HepG2 (cell line): ENCODE results near the gene KCNMA1.

Experiments
- HCFC1 ChIP-seq: fragments of 150-350 bp; IDR thresholded peaks from 2 replicates; pipeline ENCODE4 v1.6.1; 2014; ENCODE audit warnings: low read depth, low read length
- HDAC2 ChIP-seq: sonication (generic); formaldehyde crosslinking; IDR thresholded peaks from 2 replicates; pipeline ENCODE4 v1.4.0; 2020; ENCODE audit warnings: missing genetic modification reagents
- HOXD1 ChIP-seq: sonication (generic); formaldehyde crosslinking; IDR thresholded peaks from 2 replicates; pipeline ENCODE4 v1.5.0; 2020; ENCODE audit warnings: missing genetic modification reagents
- NCOA2 ChIP-seq: sonication (generic); formaldehyde crosslinking; IDR thresholded peaks from 2 replicates; pipeline ENCODE4 v1.8.0; 2022; ENCODE audit warnings: inconsistent platforms
- ZKSCAN8 ChIP-seq: IDR thresholded peaks from 2 replicates; pipeline ENCODE4 v1.6.1; 2016; ENCODE audit warnings: borderline replicate concordance, missing genetic modification reagents, missing compliant biosample characterization
- ZNF501 ChIP-seq: sonication (generic); formaldehyde crosslinking; IDR thresholded peaks from 2 replicates; pipeline ENCODE4 v1.5.1; 2020; ENCODE audit warnings: mild to moderate bottlenecking, moderate library complexity, missing genetic modification reagents
- TF ChIP-seq, protein P1 (sequence below), 2 experiments: sonication (generic) in 1 of 2; formaldehyde crosslinking in 1 of 2; IDR thresholded peaks; 2 replicates each; pipeline versions ENCODE4 v1.4.0 to v1.6.1; 2018 to 2020; ENCODE audit warnings: missing genetic modification reagents in 2 of 2, borderline replicate concordance in 1 of 2, low read depth in 1 of 2, mild to moderate bottlenecking in 1 of 2, missing biosample characterization in 1 of 2
- TF ChIP-seq, protein P2 (sequence below): sonication (generic); formaldehyde crosslinking; IDR thresholded peaks from 2 replicates; pipeline ENCODE4 v1.4.0; 2020; ENCODE audit warnings: missing genetic modification reagents

DNA sequence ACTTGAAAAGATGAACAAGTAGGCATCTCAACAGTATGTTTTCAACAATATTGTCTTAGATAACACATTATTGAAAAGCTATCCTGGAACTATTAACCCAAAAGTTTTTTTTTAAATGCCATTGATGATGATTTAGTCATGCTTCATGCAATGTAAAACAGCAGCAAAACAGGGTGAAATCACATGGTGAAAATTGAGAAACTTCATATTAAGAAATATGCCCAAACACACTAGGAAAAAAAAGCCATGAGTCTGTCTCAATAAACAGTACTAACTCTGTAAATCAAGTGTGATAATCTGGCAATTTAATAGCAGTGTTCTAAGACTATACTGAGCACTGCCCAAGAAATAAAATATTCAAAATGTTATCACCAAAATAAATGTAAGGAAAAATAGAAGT is 613.1 kb downstream of the KCNMA1 start:
- TF ChIP-seq HDAC2 (CRISPR knock-in tag) (no peak), ZKSCAN8 (no peak), HOXD1 (no peak), HCFC1 (no peak), NCOA2 (no peak), ZNF501 (CRISPR knock-in tag) (no peak)
- TF ChIP-seq, protein P1, sequence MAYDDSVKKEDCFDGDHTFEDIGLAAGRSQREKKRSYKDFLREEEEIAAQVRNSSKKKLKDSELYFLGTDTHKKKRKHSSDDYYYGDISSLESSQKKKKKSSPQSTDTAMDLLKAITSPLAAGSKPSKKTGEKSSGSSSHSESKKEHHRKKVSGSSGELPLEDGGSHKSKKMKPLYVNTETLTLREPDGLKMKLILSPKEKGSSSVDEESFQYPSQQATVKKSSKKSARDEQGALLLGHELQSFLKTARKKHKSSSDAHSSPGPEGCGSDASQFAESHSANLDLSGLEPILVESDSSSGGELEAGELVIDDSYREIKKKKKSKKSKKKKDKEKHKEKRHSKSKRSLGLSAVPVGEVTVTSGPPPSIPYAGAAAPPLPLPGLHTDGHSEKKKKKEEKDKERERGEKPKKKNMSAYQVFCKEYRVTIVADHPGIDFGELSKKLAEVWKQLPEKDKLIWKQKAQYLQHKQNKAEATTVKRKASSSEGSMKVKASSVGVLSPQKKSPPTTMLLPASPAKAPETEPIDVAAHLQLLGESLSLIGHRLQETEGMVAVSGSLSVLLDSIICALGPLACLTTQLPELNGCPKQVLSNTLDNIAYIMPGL (CRISPR knock-in tag; IDR thresholded peaks at IDR 0.05; ENCODE audit: borderline replicate concordance in 1 of 2, low read depth in 1 of 2) = no peak
- TF ChIP-seq, protein P2, sequence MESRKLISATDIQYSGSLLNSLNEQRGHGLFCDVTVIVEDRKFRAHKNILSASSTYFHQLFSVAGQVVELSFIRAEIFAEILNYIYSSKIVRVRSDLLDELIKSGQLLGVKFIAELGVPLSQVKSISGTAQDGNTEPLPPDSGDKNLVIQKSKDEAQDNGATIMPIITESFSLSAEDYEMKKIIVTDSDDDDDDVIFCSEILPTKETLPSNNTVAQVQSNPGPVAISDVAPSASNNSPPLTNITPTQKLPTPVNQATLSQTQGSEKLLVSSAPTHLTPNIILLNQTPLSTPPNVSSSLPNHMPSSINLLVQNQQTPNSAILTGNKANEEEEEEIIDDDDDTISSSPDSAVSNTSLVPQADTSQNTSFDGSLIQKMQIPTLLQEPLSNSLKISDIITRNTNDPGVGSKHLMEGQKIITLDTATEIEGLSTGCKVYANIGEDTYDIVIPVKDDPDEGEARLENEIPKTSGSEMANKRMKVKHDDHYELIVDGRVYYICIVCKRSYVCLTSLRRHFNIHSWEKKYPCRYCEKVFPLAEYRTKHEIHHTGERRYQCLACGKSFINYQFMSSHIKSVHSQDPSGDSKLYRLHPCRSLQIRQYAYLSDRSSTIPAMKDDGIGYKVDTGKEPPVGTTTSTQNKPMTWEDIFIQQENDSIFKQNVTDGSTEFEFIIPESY = no peak
